ENCODE measurements around the gene ALPP.

DNA sequence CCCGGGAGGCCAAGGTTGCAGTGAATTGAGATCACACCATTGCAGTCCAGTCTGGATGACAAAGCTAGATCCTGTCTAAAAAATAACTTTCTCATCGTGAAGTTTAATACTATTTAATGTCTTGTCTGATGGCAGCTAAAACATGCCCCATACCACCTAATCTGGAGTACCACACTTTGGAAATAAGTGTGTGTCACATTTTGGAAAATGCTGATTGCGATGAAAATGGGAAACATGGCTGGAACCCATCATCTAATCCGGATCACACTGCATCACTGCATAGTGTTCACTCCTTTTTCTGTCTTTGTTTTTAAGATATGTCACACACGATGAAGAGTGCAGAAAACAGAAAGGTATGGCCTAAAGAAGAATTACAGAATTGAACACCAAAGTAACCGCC is 31.2 kb upstream of the ALPP start:
- no peak for TF ChIP-seq CTCF (conservative IDR thresholded peaks at IDR 0.05; ENCODE audit: low read depth, low read length)
- TF ChIP-seq EZH2 (IDR thresholded peaks at IDR 0.05; ENCODE audit: low read length, unreplicated experiment) = no peak
- no peak for TF ChIP-seq EZH2phosphoT487 (IDR thresholded peaks at IDR 0.05; ENCODE audit: borderline replicate concordance, low read length)

Measured in PC-3 (cell line).